Endothelial cell (in vitro differentiated cells): ENCODE results near the gene PRPF19. TPM values are rescaled to one million over a fixed set of nuclear protein-coding genes. Genes with fewer than 3 reads are reported as not detected.
A peak's percentile ranks its signal among the peaks of the same experiment; 100 is the strongest.

Experiments
- DNase-seq: peaks from one replicate; pipeline ENCODE4 v3.0.0; 2021; ENCODE audit warnings: low spot score
- H3K27ac Mint-ChIP-seq: one replicate; pipeline ENCODE4 v1.8.0; 2021; ENCODE audit warnings: mixed read lengths, inconsistent platforms; ENCODE audit not compliant: unreplicated experiment
- H3K27me3 Mint-ChIP-seq: one replicate; pipeline ENCODE4 v1.8.0; 2021; ENCODE audit warnings: mild to moderate bottlenecking, moderate library complexity, mixed read lengths, inconsistent platforms; ENCODE audit not compliant: unreplicated experiment
- H3K36me3 Mint-ChIP-seq: one replicate; pipeline ENCODE4 v1.8.0; 2021; ENCODE audit warnings: mild to moderate bottlenecking, low read depth, mixed read lengths, inconsistent platforms; ENCODE audit not compliant: unreplicated experiment
- H3K4me1 Mint-ChIP-seq: one replicate; pipeline ENCODE4 v1.8.0; 2021; ENCODE audit warnings: mild to moderate bottlenecking, mixed read lengths, inconsistent platforms; ENCODE audit not compliant: unreplicated experiment
- H3K4me3 Mint-ChIP-seq: one replicate; pipeline ENCODE4 v1.8.0; 2021; ENCODE audit warnings: mild to moderate bottlenecking, mixed read lengths, inconsistent platforms; ENCODE audit not compliant: unreplicated experiment
- H3K9me3 Mint-ChIP-seq: one replicate; pipeline ENCODE4 v1.8.0; 2021; ENCODE audit warnings: mixed read lengths, inconsistent platforms; ENCODE audit not compliant: unreplicated experiment
- total RNA-seq: library from RNA; stranded (reverse); fragmentation: NEBNext Ultra II Directional; extraction: Animal tissue kit (Norgen Biotek cat#: 25700); gene quantifications from one replicate; pipeline ENCODE4 v1.2.1, GENCODE V29; 2021; ENCODE audit not compliant: unreplicated experiment
- TF ChIP-seq, protein P1 (sequence below): fragments of 200-600 bp; sonication (generic); IDR thresholded peaks from one replicate; pipeline ENCODE4 v1.5.0; 2021; ENCODE audit warnings: antibody characterized with exemption; ENCODE audit not compliant: unreplicated experiment

The PRPF19 gene
- total RNA-seq, 1 donor from 2014 or later, result 163 TPM

DNA sequence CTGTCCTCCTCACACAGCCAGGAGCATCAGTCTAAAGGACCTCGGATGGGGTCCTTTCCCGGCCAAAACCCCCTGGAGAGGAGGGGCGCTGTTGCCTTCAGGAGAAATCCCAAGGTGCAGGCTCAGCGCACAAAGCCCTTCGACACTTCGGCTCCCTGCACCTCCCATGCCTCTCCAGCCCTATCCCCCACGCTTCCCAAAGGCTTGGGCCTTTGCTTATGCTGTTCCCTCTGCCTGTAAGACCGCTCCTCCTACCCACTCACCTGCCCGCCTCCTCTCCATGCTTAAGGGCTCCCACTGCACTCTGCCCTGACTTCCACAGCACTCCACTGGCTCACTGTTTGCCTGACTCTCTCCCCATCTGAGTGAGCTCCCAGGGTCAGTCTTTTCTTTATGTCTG, 32.1 kb upstream of the PRPF19 start:
- Mint-ChIP-seq H3K27me3 (peaks cover 15% of the 10 kb centered on the region), H3K36me3 (peaks cover 9% of the 10 kb centered on the region), H3K27ac (no peak overlapping the region), H3K9me3 (no peaks in the 10 kb centered on the region), H3K4me1 (peaks cover 14% of the 10 kb centered on the region), H3K4me3 (no peak overlapping the region)
- TF ChIP-seq, protein P1, sequence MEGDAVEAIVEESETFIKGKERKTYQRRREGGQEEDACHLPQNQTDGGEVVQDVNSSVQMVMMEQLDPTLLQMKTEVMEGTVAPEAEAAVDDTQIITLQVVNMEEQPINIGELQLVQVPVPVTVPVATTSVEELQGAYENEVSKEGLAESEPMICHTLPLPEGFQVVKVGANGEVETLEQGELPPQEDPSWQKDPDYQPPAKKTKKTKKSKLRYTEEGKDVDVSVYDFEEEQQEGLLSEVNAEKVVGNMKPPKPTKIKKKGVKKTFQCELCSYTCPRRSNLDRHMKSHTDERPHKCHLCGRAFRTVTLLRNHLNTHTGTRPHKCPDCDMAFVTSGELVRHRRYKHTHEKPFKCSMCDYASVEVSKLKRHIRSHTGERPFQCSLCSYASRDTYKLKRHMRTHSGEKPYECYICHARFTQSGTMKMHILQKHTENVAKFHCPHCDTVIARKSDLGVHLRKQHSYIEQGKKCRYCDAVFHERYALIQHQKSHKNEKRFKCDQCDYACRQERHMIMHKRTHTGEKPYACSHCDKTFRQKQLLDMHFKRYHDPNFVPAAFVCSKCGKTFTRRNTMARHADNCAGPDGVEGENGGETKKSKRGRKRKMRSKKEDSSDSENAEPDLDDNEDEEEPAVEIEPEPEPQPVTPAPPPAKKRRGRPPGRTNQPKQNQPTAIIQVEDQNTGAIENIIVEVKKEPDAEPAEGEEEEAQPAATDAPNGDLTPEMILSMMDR, result no peak
- no peak for DNase-seq

DNA sequence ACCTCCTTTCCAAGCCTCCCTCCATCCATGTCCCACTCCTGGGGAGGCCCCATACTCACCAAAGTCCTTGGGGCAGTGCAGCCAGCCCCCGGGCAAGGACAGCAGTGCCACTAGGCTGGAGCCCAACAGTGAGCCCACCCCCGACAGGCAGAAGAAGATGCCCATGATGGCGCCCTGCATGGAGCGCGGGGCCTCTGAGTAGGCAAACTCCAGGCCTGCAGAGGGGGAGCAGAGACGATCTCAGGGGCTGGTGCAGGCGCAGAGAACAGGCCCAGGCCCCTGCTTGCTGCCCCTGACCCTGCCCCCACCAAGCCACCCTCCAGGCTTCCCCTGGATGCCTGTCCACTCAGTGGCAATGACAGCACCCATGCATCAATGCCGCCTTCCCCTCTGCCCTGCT, 31.4 kb upstream of the PRPF19 start:
- H3K27me3 Mint-ChIP-seq, result peaks cover 14% of the 10 kb centered on the region
- peaks cover 9% of the 10 kb centered on the region for H3K36me3 Mint-ChIP-seq
- peaks cover 14% of the 10 kb centered on the region for H3K4me1 Mint-ChIP-seq
- no peaks in the 10 kb centered on the region for H3K9me3 Mint-ChIP-seq
- no peak for DNase-seq
- TF ChIP-seq, protein P1, result no peak
- H3K4me3 Mint-ChIP-seq, result no peak overlapping the region
- H3K27ac Mint-ChIP-seq, result no peak overlapping the region

DNA sequence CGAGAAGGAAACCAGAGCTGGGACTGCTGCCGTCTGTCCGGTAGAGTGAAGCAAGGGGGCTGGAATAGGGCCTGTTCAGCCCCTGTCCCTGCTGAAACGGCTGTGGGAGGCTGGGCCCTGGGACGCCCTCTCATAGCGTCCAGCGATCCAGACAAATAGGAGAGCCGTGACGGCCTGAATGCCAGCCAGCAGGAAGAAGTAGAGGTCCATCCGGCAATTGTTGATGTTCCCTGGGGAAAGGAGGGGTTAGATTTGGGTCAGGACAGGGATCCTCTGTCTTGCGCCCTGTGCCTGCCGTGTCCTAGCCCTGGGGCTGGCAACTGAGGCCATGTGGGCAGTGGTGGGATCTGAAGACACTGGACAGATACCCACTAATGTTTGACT, 30.8 kb upstream of the PRPF19 start:
- H3K27me3 Mint-ChIP-seq, result peaks cover 14% of the 10 kb centered on the region
- TF ChIP-seq, protein P1, result no peak
- H3K36me3 Mint-ChIP-seq, result peaks cover 11% of the 10 kb centered on the region
- H3K4me3 Mint-ChIP-seq, result peak overlapping the region; percentile 31
- peaks cover 14% of the 10 kb centered on the region for H3K4me1 Mint-ChIP-seq
- peak overlapping the region; percentile 43 for H3K27ac Mint-ChIP-seq
- no peak for DNase-seq
- H3K9me3 Mint-ChIP-seq, result no peaks in the 10 kb centered on the region

DNA sequence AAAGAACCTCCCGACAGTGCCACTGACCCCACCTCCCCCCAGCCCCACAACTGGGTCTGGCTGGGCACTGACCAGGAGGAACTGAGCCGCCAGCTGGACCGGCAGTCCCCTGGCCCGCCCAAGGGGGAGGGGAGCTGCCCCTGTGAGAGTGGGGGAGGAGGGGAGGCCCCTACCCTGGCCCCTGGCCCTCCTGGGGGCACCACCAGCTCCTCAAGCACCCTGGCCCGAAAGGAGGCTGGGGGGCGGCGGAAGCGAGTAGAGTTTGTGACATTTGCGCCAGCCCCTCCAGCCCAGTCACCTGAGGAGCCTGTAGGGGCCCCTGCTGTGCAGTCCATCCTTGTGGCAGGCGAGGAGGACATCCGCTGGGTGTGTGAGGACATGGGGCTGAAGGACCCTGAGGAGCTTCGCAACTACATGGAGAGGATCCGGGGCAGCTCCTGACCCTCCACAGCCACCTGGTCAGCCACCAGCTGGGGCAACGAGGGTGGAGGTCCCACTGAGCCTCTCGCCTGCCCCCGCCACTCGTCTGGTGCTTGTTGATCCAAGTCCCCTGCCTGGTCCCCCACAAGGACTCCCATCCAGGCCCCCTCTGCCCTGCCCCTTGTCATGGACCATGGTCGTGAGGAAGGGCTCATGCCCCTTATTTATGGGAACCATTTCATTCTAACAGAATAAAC, 30.2 kb upstream of the PRPF19 start:
- no peak for DNase-seq
- peaks cover 13% of the 10 kb centered on the region for H3K36me3 Mint-ChIP-seq
- H3K4me1 Mint-ChIP-seq, result peaks cover 10% of the 10 kb centered on the region
- no peak overlapping the region for H3K27ac Mint-ChIP-seq
- TF ChIP-seq, protein P1, result no peak
- H3K4me3 Mint-ChIP-seq, result no peak overlapping the region
- H3K9me3 Mint-ChIP-seq, result no peaks in the 10 kb centered on the region
- H3K27me3 Mint-ChIP-seq, result peaks cover 14% of the 10 kb centered on the region

DNA sequence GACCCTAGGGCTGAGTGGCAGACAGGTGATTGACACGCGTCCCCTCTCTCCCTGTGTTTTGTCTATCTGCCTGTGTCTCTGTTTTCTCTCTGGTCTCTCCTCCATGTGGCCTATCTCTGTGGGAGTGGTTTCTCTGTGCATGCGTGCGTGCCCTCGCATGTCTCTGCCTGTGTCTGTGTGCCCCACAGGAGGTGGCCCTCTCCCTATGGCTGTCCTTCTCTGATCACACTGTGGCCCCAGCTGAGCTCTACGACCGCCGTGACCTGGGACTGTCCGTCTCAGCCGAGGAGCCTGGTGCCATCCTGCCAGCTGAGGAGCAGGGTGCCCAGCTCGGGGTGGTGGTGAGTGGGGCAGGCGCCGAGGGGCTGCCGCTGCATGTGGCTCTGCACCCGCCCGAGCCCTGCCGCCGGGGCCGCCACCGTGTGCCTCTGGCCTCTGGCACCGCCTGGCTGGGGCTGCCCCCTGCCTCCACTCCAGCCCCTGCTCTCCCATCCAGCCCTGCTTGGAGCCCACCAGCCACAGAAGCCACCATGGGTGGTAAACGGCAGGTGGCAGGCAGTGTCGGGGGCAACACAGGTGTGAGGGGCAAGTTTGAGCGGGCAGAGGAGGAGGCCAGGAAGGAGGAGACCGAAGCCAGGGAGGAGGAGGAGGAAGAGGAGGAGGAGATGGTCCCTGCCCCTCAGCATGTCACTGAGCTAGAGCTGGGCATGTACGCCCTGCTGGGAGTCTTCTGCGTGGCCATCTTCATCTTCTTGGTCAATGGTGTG, 29.5 kb upstream of the PRPF19 start:
- TF ChIP-seq, protein P1, result no peak
- Mint-ChIP-seq H3K27me3 (peaks cover 14% of the 10 kb centered on the region), H3K27ac (no peak overlapping the region), H3K36me3 (peaks cover 17% of the 10 kb centered on the region), H3K9me3 (no peaks in the 10 kb centered on the region), H3K4me3 (no peak overlapping the region), H3K4me1 (peaks cover 4% of the 10 kb centered on the region)
- no peak for DNase-seq
